Endothelial cell of umbilical vein (primary cell): Measurements from ENCODE around the gene GNB1L. TPM values are rescaled to one million over a fixed set of nuclear protein-coding genes. Genes with fewer than 3 reads are reported as not detected.

Source experiments
- BruUV-seq: library from RNA; stranded (reverse); fragments of 400-500 nt; replicated peaks from 2 replicates; lab custom pipeline; 2021; lab: Mats Ljungman, UMichigan
- CTCF ChIA-PET: fragments of 300-600, 350-600 bp; sonication (Branson Sonifier 250); formaldehyde crosslinking; loops from one replicate; lab custom pipeline; 2021; ENCODE audit warnings: antibody characterized with exemption, inconsistent platforms; lab: Charles Lee
- POLR2A ChIA-PET: fragments of 300-600, 350-600 bp; sonication (Branson Sonifier 250); formaldehyde crosslinking; loops from one replicate; lab custom pipeline; 2021; ENCODE audit warnings: antibody characterized with exemption, inconsistent platforms; lab: Charles Lee
- DNase-seq: peaks from one replicate; pipeline ENCODE4 v3.0.0-alpha.2; 2011; ENCODE audit warnings: low read depth, low spot score
- FAIRE-seq: peaks from 2 replicates; lab custom pipeline; 2011; peaks lifted over from hg19 to GRCh38; lab: Jason Lieb, UNC
- H2AFZ ChIP-seq: 2 replicates; pipeline ENCODE4 v1.6.0; 2012; ENCODE audit warnings: low read depth, low read length, control low read depth, inconsistent platforms
- H3K27ac ChIP-seq: 2 replicates; pipeline ENCODE4 v1.5.1; 2011; ENCODE audit warnings: low read depth, mild to moderate bottlenecking, control low read depth, low read length, moderate library complexity; ENCODE audit not compliant: insufficient read depth
- H3K27me3 ChIP-seq, 2 experiments: 2 replicates each; pipeline versions ENCODE4 v1.6.0 to v1.6.1; 2011; ENCODE audit warnings: low read length in 2 of 2, mixed read lengths in 1 of 2; ENCODE audit not compliant: control insufficient read depth in 2 of 2, insufficient read depth in 2 of 2
- H3K36me3 ChIP-seq, 2 experiments: 2 replicates in 1 of 2; 3 replicates in 1 of 2; pipeline ENCODE4 v1.5.1; 2011; ENCODE audit warnings: low read length in 2 of 2, mild to moderate bottlenecking in 1 of 2, moderate library complexity in 1 of 2; ENCODE audit not compliant: control insufficient read depth in 2 of 2, insufficient read depth in 2 of 2; ENCODE audit errors: extremely low read depth in 1 of 2
- H3K4me1 ChIP-seq: 3 replicates; pipeline ENCODE4 v1.5.1; 2011; ENCODE audit warnings: mild to moderate bottlenecking, low read length; ENCODE audit not compliant: control insufficient read depth, insufficient read depth; ENCODE audit errors: extremely low read depth
- H3K4me2 ChIP-seq: 2 replicates; pipeline ENCODE4 v1.6.1; 2011; ENCODE audit warnings: low read length, control low read depth, mixed read lengths; ENCODE audit not compliant: insufficient read depth
- H3K4me3 ChIP-seq, 3 experiments: fragments of 200-600 bp in 1 of 3; sonication (generic), shearing (Covaris generic) in 1 of 3; replicated peaks in 1 of 3; 2 replicates each; pipeline ENCODE4 v1.5.1; 2011 to 2016; ENCODE audit warnings: control low read depth in 3 of 3, low read length in 3 of 3, mild to moderate bottlenecking in 2 of 3, inconsistent platforms in 1 of 3, low read depth in 1 of 3, moderate library complexity in 1 of 3; ENCODE audit not compliant: insufficient read depth in 1 of 3
- H3K79me2 ChIP-seq: 2 replicates; pipeline ENCODE4 v1.6.0; 2012; ENCODE audit warnings: low read length, inconsistent platforms; ENCODE audit not compliant: control insufficient read depth, insufficient read depth
- H3K9ac ChIP-seq: replicated peaks from 2 replicates; pipeline ENCODE3; 2011; ENCODE audit warnings: low read length, control low read depth; ENCODE audit not compliant: insufficient read depth; ENCODE audit errors: extremely low read depth
- H3K9me1 ChIP-seq: replicated peaks from 3 replicates; pipeline ENCODE4 v1.6.0; 2011; ENCODE audit warnings: mild to moderate bottlenecking, low read length; ENCODE audit not compliant: control insufficient read depth, insufficient read depth; ENCODE audit errors: extremely low read depth
- H3K9me3 ChIP-seq: replicated peaks from 2 replicates; pipeline ENCODE4 v1.5.1; 2012; ENCODE audit warnings: low read length, inconsistent platforms; ENCODE audit not compliant: control insufficient read depth, insufficient read depth
- H4K20me1 ChIP-seq: replicated peaks from 2 replicates; pipeline ENCODE3; 2011; ENCODE audit warnings: mild to moderate bottlenecking, low read length; ENCODE audit not compliant: control insufficient read depth, insufficient read depth; ENCODE audit errors: extremely low read depth
- CTCF ChIP-seq, 2 donors: IDR thresholded peaks; 1 replicate in 1 of 2; 2 replicates in 1 of 2; pipeline ENCODE4 v1.5.1; 2011; ENCODE audit warnings: low read length in 2 of 2, mild to moderate bottlenecking in 2 of 2, moderate library complexity in 2 of 2, control low read depth in 1 of 2, inconsistent platforms in 1 of 2, low read depth in 1 of 2; ENCODE audit not compliant: insufficient read depth in 1 of 2; ENCODE audit errors: extremely low read depth in 1 of 2
- EZH2 ChIP-seq: IDR thresholded peaks from 2 replicates; pipeline ENCODE4 v1.6.1; 2012; ENCODE audit warnings: borderline replicate concordance, low read depth, mild to moderate bottlenecking, moderate library complexity, low read length, inconsistent platforms; ENCODE audit not compliant: severe bottlenecking
- FOS ChIP-seq: IDR thresholded peaks from 2 replicates; pipeline ENCODE4 v1.6.1; 2011; ENCODE audit warnings: mild to moderate bottlenecking, low read length, moderate library complexity, borderline replicate concordance; ENCODE audit not compliant: insufficient read depth
- GATA2 ChIP-seq: IDR thresholded peaks from 2 replicates; pipeline ENCODE4 v1.7.0; 2011; ENCODE audit warnings: low read depth, mild to moderate bottlenecking, moderate library complexity, mixed read lengths, low read length; ENCODE audit not compliant: insufficient read length, insufficient read depth
- JUN ChIP-seq: IDR thresholded peaks from 2 replicates; pipeline ENCODE4 v1.6.1; 2011; ENCODE audit warnings: borderline replicate concordance, low read depth; ENCODE audit not compliant: insufficient read length, insufficient read depth
- MAX ChIP-seq: IDR thresholded peaks from 2 replicates; pipeline ENCODE4 v1.6.1; 2011; ENCODE audit not compliant: insufficient read depth, insufficient read length
- MYC ChIP-seq: IDR thresholded peaks from one replicate; pipeline ENCODE4 v1.6.1; 2011; ENCODE audit warnings: mild to moderate bottlenecking, low read depth, low read length
- POLR2A ChIP-seq: IDR thresholded peaks from 2 replicates; pipeline ENCODE4 v1.6.1; 2012; ENCODE audit warnings: low read depth, mild to moderate bottlenecking, control low read depth, low read length
- POLR2AphosphoS5 ChIP-seq: IDR thresholded peaks from 2 replicates; pipeline ENCODE4 v1.6.1; 2012; ENCODE audit warnings: low read depth, mild to moderate bottlenecking, control low read depth, low read length, moderate library complexity; ENCODE audit not compliant: insufficient read depth
- dilution Hi-C: fragments of 300-500 bp; cut with MboI; formaldehyde crosslinking; loops from one replicate; pipeline ENCODE4 v1.15.0; 2019; ENCODE audit warnings: low sequenced_read_pairs; ENCODE audit not compliant: extremely low pct_ligation_motif_present
- intact Hi-C: fragments of 100-400 bp; cut with micrococcal nuclease; formaldehyde crosslinking; loops from one replicate; pipeline ENCODE4 v1.10.0; 2022
- polyA plus RNA-seq, 4 experiments: library from polyadenylated mRNA; depleted of rRNA in 3 of 4; stranded (reverse) in 3 of 4; unstranded in 1 of 4; fragments of >200 nt; gene quantifications; 2 replicates each; pipeline versions ENCODE4 v1.2.1 to v1.2.3, GENCODE V29; 2011 to 2012; ENCODE audit warnings: missing spikeins in 1 of 4
- total RNA-seq: library from RNA; stranded (reverse); gene quantifications from 2 replicates; pipeline ENCODE4 v1.2.3, GENCODE V29; 2021

GNB1L gene
- total and polyA plus RNA-seq, 2 donors (not counting 3 experiments of a cell fraction or from before 2014, with no cell fraction given): 5.4 to 5.9 TPM

- no peak overlapping the region for H3K4me2 ChIP-seq
- H3K4me3 ChIP-seq: no peak overlapping the region
- ChIA-PET POLR2A (interaction anchor here (1.2 kb wide), 1 partner anchor 15 kb away, joined by 3 read pairs; no protein-coding TSS in a partner anchor), CTCF (interaction anchor here (1.1 to 3.4 kb wide), 6 partner anchors 8 to 140 kb away, joined by 3 to 23 read pairs (median 8); no protein-coding TSS in a partner anchor)
- no peaks in the 10 kb centered on the region for H3K27me3 ChIP-seq
- H3K79me2 ChIP-seq: no peaks in the 10 kb centered on the region
- no peak overlapping the region for H2AFZ ChIP-seq
- no peak overlapping the region for H3K27ac ChIP-seq
- FAIRE-seq (no peak), DNase-seq (no peak)
- no peak overlapping the region for H3K9ac ChIP-seq
- intact Hi-C loops: no loop called here
- no peaks in the 10 kb centered on the region for H3K9me3 ChIP-seq
- dilution Hi-C loops: no loop called here
- peaks cover 15% of the 10 kb centered on the region for H3K4me1 ChIP-seq
- peaks cover 2 to 3% of the 10 kb centered on the region in 2 experiments for H3K36me3 ChIP-seq
- BruUV-seq: TSS peak; percentile 3
- no peak for TF ChIP-seq MYC
- no peak for TF ChIP-seq EZH2
- TF ChIP-seq MAX: no peak
- no peak for TF ChIP-seq POLR2AphosphoS5
- no peak for TF ChIP-seq FOS
- no peak for TF ChIP-seq GATA2
- TF ChIP-seq JUN: no peak
- no peak for TF ChIP-seq POLR2A
- TF ChIP-seq CTCF (IDR thresholded peaks at IDR 0.05; ENCODE audit: extremely low read depth in 1 of 2, insufficient read depth in 1 of 2, low read depth in 1 of 2, low read length in 2 of 2): no peak
- H4K20me1 ChIP-seq: no peaks in the 10 kb centered on the region
- no peaks in the 10 kb centered on the region for H3K9me1 ChIP-seq
Measured at GRCh38 chr22:19870153-19871022, 15.7 kb upstream of the GNB1L start.
